Mucosa of stomach (tissue), 1 donor: ENCODE data around the gene DLG4.

Experiments
- H3K27me3 ChIP-seq: one replicate; pipeline ENCODE4 v1.7.0; 2013; ENCODE audit warnings: mild to moderate bottlenecking, low read length; ENCODE audit not compliant: control insufficient read depth, insufficient read depth
- H3K36me3 ChIP-seq: one replicate; pipeline ENCODE4 v1.7.0; 2013; ENCODE audit warnings: low read length; ENCODE audit not compliant: control insufficient read depth, insufficient read depth
- H3K4me1 ChIP-seq: one replicate; pipeline ENCODE4 v1.7.0; 2013; ENCODE audit warnings: mild to moderate bottlenecking, low read length; ENCODE audit not compliant: control insufficient read depth, insufficient read depth
- H3K4me3 ChIP-seq: one replicate; pipeline ENCODE4 v1.7.0; 2013; ENCODE audit warnings: low read length
- H3K9ac ChIP-seq: one replicate; pipeline ENCODE4 v1.7.0; 2013; ENCODE audit warnings: mild to moderate bottlenecking, low read length, moderate library complexity
- H3K9me3 ChIP-seq: one replicate; pipeline ENCODE4 v1.7.0; 2013; ENCODE audit warnings: mild to moderate bottlenecking, low read length, moderate library complexity; ENCODE audit not compliant: control insufficient read depth
- donor health status: Pancreatic carcinoma.

DLG4 gene

GRCh38 chr17:7235693-7236665 is 16.3 kb upstream of the DLG4 start:
- no peaks in the 10 kb centered on the region for H3K27me3 ChIP-seq
- peaks cover 41% of the 10 kb centered on the region for H3K4me1 ChIP-seq
- peak overlapping the region; percentile 8 for H3K9ac ChIP-seq
- no peaks in the 10 kb centered on the region for H3K9me3 ChIP-seq
- H3K4me3 ChIP-seq, result no peak overlapping the region
- H3K36me3 ChIP-seq, result peaks cover 5% of the 10 kb centered on the region

DNA sequence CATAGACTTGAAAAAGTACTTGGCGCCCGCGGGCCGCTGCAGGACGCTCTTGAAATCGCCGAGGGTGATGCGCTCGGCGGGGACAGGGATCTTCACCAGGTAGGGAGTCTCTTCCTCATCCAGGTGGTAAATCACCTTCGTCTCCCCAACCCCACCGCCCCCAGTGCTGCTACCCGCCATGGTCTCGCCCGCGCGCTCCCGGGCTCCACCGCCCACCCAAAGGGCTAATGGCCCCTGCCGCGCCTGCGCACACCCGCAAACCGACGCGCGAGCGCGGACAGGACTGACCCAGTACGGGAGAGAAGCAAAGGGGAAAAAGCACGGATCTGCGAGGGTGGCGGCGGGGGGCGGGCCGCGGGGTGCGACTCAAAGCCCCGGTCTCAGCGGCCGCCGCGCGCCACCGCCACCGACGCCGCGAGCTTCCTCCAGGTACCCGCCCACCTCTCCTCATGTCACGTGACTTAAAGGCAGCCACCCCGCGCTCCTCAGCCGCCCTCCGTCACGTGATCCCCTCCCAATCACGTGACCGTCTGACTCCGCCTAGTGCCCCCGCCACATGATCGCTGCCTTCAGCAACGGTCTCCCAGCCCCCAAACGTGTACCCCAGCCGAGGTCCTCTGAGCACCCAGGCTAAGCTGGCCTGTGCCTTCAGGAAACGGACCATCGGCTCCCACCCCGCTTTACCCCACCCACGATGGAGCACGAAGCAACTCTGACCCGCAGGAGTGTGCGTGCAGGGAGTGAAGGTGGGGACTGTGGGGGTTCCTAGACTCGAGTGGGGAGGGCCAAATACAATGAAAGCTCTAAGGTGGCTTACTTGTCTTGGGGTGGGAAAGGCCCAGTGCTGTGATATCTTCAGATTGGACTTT is 14.7 kb upstream of the DLG4 start, which contains the start of gene DVL2:
Gene DVL2 (minus strand): TSS at position 435 of the 869 bp plus-strand sequence. CDS start 255 bp downstream, at position 180.
- Histone ChIP-seq H3K4me3 (peak within 1 kb of the TSS; percentile 92), H3K9ac (peak within 1 kb of the TSS; percentile 80), H3K27me3 (no peaks in the 10 kb centered on the region), H3K9me3 (no peaks in the 10 kb centered on the region), H3K4me1 (peaks cover 28% of the 10 kb centered on the region), H3K36me3 (peaks cover 5% of the 10 kb centered on the region)

DNA sequence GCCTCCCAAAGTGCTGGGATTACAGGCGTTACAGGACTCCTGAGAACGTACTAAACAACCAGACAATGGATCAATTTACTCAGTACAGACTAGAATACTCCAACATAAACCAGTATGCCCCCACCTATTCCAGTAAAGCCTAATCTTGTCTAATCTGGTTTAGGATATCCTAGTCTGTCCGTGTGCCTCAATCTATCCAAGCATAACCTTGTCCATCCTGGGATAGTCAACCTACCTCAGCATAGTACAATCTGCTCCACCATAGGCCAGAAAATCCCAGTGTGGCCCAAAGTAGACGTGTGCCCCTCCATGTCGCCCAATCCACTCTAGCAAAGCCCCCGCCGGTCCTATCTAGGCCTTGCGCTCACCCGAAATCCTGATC is 14.1 kb upstream of the DLG4 start:
- Histone ChIP-seq H3K9me3 (no peaks in the 10 kb centered on the region), H3K4me1 (peaks cover 28% of the 10 kb centered on the region), H3K4me3 (peak overlapping the region; percentile 92), H3K9ac (peak overlapping the region; percentile 80), H3K36me3 (peaks cover 9% of the 10 kb centered on the region), H3K27me3 (no peaks in the 10 kb centered on the region)

DNA sequence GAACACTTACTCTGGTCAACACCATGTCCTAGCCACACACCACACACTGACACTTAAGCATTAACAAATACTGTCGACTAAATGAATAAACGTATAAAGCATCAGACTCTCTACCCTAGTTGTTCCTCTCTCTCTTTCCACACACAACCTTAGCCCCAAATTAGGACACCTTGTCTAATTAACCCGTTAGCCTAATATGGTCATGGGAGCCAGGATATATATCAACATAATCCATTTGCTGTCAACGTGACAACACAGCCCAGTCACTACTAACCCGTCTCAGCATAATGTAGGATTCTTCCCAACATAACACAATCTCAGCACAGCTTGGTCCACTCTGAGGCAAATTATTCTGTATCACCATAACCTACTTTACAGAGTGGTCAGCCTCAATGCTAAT is 12.5 kb upstream of the DLG4 start:
- no peaks in the 10 kb centered on the region for H3K27me3 ChIP-seq
- peaks cover 15% of the 10 kb centered on the region for H3K36me3 ChIP-seq
- peaks cover 23% of the 10 kb centered on the region for H3K4me1 ChIP-seq
- H3K4me3 ChIP-seq, result no peak overlapping the region
- H3K9me3 ChIP-seq, result no peaks in the 10 kb centered on the region
- H3K9ac ChIP-seq, result no peak overlapping the region

DNA sequence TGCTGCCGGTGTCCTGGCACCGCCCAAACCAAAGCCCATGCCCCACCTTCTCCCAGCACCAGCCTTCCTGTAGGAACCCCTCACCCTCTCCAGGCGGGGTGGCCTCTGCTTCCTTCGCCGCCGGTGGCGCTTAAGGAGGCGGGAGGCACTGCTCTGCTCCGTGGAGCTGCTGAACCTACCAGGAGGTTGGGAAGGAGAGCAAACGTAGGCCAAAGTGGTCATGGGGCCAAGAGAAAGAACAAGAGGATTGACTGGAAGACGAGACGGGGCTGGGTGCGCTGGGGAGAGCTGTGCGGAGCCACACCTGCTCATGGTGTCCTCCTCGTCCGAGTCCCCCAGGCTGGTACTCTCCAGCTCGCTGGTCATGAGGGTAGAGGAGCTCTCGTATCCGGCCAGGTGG is 9.9 kb upstream of the DLG4 start:
- peaks cover 10% of the 10 kb centered on the region for H3K36me3 ChIP-seq

GRCh38 chr17:7228920-7229319 is 9.3 kb upstream of the DLG4 start:
- Histone ChIP-seq H3K9me3 (no peaks in the 10 kb centered on the region), H3K4me3 (no peak overlapping the region), H3K9ac (no peak overlapping the region), H3K36me3 (peaks cover 14% of the 10 kb centered on the region), H3K4me1 (peaks cover 10% of the 10 kb centered on the region), H3K27me3 (no peaks in the 10 kb centered on the region)

More for the DNA sequence above, 9.9 kb upstream of the DLG4 start:
- no peak overlapping the region for H3K4me3 ChIP-seq
- H3K4me1 ChIP-seq, result peaks cover 11% of the 10 kb centered on the region
- no peak overlapping the region for H3K9ac ChIP-seq
- no peaks in the 10 kb centered on the region for H3K27me3 ChIP-seq
- no peaks in the 10 kb centered on the region for H3K9me3 ChIP-seq

- Histone ChIP-seq H3K4me1 (peaks cover 5% of the 10 kb centered on the region), H3K36me3 (peaks cover 27% of the 10 kb centered on the region), H3K9me3 (no peaks in the 10 kb centered on the region), H3K27me3 (no peaks in the 10 kb centered on the region), H3K9ac (no peak overlapping the region), H3K4me3 (no peak overlapping the region)
Observed at GRCh38 chr17:7226721-7227710, 7.4 kb upstream of the DLG4 start.

DNA sequence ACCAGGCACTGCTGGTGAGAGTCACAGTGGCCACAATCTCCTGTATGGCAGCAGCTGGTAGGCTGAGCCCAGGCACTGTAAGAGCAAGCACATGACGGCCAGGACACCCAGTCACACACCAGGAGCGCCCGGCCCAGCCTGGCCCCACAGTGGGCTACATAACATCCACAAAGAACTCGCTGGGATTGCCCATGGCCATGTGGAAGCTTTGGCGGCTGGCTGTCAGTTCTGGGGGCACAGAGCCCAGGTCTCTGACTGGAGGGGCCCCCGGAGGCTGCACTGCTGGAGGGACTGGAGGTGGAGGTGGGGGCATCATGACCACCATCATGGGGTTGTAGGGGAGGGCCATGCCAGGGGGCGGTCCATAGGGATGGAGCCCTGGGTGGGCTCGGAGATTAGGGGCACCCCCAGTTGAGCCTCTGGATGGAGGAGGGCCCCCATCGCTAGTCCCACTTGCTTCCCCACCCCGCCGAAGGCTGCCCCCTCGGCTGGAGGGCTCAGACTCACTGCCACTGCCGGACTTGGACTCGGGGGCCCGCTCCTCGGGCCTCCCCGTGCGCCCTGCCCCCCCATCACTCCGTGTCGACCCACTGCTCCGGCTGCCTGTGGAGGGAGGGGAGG is 6.2 kb upstream of the DLG4 start:
- no peaks in the 10 kb centered on the region for H3K9me3 ChIP-seq
- H3K4me1 ChIP-seq, result peaks cover 16% of the 10 kb centered on the region
- H3K36me3 ChIP-seq, result peaks cover 34% of the 10 kb centered on the region
- H3K4me3 ChIP-seq, result no peak overlapping the region
- no peak overlapping the region for H3K9ac ChIP-seq
- no peaks in the 10 kb centered on the region for H3K27me3 ChIP-seq

- H3K9me3 ChIP-seq, result no peaks in the 10 kb centered on the region
- peaks cover 18% of the 10 kb centered on the region for H3K4me1 ChIP-seq
- peaks cover 34% of the 10 kb centered on the region for H3K36me3 ChIP-seq
- no peak overlapping the region for H3K9ac ChIP-seq
- no peaks in the 10 kb centered on the region for H3K27me3 ChIP-seq
- no peak overlapping the region for H3K4me3 ChIP-seq
Observed at GRCh38 chr17:7224661-7225111, 5.0 kb upstream of the DLG4 start.

DNA sequence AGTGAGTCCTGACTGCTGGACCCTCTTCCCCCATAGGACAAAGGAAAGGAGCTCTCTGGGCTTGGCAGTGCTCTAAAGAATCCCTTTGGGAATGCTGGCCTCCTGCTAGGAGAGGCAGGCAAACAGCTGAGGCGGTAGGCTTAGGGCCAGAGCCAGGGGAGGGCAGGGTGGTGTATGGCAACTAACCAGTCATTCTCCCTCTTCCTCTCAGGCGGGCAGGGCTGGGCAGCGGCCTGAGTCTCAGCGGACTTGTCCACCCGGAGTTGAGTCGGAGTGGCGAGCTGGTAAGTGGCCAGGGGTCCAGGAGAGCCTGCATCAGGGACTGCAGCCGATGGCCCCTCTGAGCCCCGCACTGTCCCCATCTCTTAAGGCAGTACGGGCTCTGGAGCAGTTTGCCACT is 4.5 kb upstream of the DLG4 start:
- H3K4me1 ChIP-seq, result peaks cover 22% of the 10 kb centered on the region
- no peak overlapping the region for H3K4me3 ChIP-seq
- H3K9me3 ChIP-seq, result no peaks in the 10 kb centered on the region
- peaks cover 34% of the 10 kb centered on the region for H3K36me3 ChIP-seq
- no peaks in the 10 kb centered on the region for H3K27me3 ChIP-seq
- no peak overlapping the region for H3K9ac ChIP-seq

- H3K9me3 ChIP-seq, result no peaks in the 10 kb centered on the region
- peaks cover 26% of the 10 kb centered on the region for H3K36me3 ChIP-seq
- peaks cover 25% of the 10 kb centered on the region for H3K4me1 ChIP-seq
- H3K9ac ChIP-seq, result no peak overlapping the region
- no peak overlapping the region for H3K4me3 ChIP-seq
- no peaks in the 10 kb centered on the region for H3K27me3 ChIP-seq
Observed at GRCh38 chr17:7223375-7223774, 3.7 kb upstream of the DLG4 start.
